Umbilical cord (tissue), 2 donors: ENCODE measurements around the gene EXOSC5. TPM values are rescaled to one million over a fixed set of nuclear protein-coding genes. Genes with fewer than 3 reads are reported as not detected.
"Not testable (repeated sequence)": the region's sequence is repeated elsewhere in the genome, so short reads cannot be mapped to it uniquely, and the experiment has no call there.

Experiments used
- DNase-seq: peaks from one replicate; pipeline ENCODE4 v3.0.0-alpha.2; 2015; ENCODE audit warnings: low spot score
- total RNA-seq: library from RNA; depleted of rRNA; stranded (reverse); fragments of >200 nt; gene quantifications from one replicate; pipeline ENCODE4 v1.2.3, GENCODE V29; 2014; ENCODE audit warnings: low replicate concordance; ENCODE audit not compliant: insufficient read depth

EXOSC5 gene
- total RNA-seq, 1 donor from 2014 or later: 15.9 TPM

DNA sequence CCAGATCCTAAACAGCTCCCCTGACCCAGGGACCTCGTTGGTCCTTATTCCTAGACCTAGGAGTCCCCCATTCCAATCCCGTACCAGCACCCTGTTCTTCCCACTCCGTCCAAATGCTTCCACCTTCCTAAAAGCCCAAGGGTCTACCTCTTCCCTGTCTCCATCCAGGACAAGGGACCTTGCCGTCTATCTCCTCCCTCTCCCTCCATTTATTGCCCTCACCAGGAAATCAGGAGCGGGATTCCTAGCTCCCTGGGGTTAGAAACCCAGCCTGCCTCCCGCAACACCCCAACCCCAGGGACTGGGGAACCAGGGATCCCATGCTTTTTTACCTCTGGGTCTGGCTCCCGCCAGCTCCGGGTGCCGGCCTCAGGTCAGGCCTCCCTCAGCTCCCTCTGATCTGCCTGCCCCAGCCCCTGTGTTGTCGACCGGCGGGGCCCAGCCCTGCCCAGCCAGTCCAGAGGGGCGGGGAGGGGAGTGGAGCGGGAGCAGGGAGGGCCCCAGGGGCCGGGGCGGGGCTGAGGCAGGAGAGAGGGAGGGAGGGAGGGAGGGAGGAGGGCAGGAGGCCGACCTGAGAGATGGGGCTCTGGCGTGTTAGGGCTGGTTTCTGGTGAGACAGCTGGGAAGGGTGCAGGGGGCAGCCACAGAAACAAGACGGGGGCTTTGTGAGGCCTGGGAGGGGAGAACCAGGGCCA, 29.9 kb upstream of the EXOSC5 start, which contains the start of gene B3GNT8:
Gene B3GNT8, minus strand, starts transcription at position 423 of the 695 bp plus-strand sequence. CDS start 596 bp downstream, outside the sequence.
- DNase-seq: peak; percentile 93

GRCh38 chr19:41426116-41426841, 29.1 kb upstream of the EXOSC5 start:
- no peak for DNase-seq

DNA sequence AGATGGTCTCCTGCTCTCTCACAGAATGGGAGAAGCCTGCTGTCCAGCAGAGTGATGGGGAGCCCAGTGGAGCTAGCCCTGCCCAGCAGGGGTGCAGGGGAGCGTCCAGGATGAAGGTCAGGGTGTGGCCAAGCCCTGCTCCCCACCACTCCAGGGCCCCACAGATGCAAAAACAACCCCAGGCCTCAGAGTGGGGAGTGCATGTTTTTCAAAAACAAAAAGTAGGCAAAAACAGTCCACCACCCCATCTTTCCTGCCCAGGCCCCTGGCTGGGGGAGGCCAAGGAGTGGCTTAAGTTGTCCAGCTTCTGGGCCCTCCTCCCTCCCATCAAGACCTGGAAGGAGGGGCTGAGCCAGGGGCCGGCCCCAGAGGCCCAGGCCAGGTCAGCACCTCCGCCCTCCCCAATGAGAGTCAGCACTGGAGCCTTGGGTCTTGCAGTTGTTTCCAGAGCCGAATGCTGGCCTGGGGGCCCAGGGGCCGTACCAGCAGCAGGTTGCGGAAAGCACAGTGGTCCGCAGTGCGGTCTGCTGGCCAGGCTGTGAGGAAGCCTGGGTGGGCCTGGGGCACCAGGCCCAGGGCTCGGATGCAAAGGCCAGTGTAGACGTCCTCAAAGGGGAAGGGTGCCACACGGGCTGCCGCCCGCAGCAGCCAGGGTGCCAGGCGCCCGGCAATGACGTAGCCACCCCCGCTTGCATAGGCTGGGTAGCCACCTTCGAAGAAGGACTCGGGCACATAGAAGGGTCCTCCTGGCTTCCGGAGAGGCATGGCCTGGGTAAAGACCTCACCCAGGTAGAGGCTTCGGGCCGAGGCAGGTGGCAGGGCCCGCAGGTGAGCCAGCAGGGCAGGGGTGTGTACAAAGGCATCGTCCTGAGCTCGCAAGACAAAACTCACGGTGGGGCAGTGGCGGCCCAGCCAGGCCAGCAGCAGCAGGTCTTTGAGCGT, 28.3 kb upstream of the EXOSC5 start:
- DNase-seq: no peak

GRCh38 chr19:41424335-41425173, 27.4 kb upstream of the EXOSC5 start:
- no peak for DNase-seq

GRCh38 chr19:41422955-41423354, 25.8 kb upstream of the EXOSC5 start:
- DNase-seq: no peak

GRCh38 chr19:41422456-41422855, 25.3 kb upstream of the EXOSC5 start:
- DNase-seq: no peak

DNA sequence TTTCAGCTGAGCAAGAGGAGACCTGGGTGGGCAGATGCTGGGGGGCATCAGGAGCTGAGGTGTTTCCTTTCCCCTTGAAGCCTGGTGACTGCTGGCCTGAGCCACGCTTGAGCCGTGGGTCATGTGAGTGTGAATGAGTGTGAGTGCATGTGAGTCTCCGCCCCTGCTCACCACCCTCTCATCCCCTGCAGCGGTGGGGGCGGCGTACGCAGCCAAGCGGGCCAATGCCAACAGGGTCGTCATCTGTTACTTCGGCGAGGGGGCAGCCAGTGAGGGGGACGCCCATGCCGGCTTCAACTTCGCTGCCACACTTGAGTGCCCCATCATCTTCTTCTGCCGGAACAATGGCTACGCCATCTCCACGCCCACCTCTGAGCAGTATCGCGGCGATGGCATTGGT, 24.8 kb upstream of the EXOSC5 start:
- DNase-seq: no peak

GRCh38 chr19:41421314-41421713, 24.2 kb upstream of the EXOSC5 start:
- no peak for DNase-seq

GRCh38 chr19:41420101-41420880, 23.1 kb upstream of the EXOSC5 start:
- no peak for DNase-seq

DNA sequence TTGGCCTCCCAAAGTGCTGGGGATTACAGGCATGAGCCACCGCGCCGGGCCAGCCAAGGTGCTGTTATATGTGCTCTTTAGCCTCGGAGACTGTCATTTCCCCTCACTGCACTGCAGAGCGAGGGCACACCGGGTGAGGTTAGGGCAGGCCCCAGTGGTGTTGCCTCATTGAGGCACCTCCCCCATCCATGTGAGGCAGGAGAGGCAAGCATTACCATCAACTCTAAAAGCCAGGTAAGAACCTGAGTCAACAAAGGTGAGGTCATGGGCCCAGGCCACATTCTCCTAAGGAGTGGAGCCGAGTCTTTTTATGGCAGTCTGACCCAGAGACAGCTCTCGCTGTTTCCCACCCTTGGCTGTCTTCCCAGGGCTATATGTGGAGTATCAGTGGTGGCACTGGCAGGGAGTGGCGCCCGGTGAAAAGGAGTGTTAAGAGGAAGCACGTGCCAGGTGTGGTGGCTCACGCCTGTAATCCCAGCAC, 19.1 kb upstream of the EXOSC5 start:
- no peak for DNase-seq

- DNase-seq: no peak
These were observed 18.0 kb upstream of the EXOSC5 start for GRCh38 chr19:41415154-41415571.

DNA sequence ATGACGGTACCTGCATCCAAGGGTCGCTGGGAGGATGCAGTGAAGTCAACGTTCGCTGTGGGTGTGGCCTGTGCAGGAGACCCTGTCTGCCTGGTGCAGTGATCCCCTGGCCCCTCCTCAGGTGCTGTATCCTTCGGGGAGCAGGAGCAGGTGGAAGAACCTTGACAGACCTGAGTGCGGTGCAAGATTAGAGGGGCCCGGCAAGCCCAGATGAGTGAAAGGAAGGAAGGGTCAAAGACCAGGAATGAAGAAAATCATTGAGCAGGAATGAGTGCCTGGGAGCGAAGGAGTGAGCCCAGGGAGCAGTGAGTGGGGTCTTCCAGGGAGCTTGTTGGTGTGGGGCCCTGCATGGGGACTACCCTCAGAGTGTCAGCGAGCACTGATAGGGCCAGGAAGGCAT, 17.3 kb upstream of the EXOSC5 start:
- DNase-seq: no peak

- no peak for DNase-seq
These were observed 16.8 kb upstream of the EXOSC5 start for GRCh38 chr19:41413947-41414346.

DNA sequence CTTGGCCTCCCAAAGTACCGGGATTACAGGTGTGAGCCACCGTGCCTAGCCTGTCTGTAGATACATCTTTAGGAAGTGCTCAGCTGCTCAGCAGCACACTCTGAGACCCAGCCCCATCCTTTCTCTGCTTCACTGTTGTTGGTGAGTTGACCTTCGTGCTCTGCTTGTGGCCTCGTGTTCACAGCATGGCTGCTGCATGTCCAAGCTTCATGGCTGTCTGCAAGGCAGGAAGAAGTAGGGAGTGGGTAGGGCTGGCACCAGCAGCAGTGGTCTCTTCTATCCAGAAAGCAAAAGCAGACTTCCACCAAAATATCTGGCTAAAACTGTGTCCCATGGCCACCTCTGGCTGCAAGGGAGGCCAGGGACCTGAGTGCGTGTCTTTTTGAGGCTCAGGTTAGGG, 15.8 kb upstream of the EXOSC5 start:
- DNase-seq: no peak

GRCh38 chr19:41411968-41412265, 14.8 kb upstream of the EXOSC5 start:
- DNase-seq: no peak

- DNase-seq: no peak
These were observed 14.2 kb upstream of the EXOSC5 start for GRCh38 chr19:41411100-41411967.

GRCh38 chr19:41410336-41411054, 13.3 kb upstream of the EXOSC5 start:
- DNase-seq: no peak

- DNase-seq: no peak
These were observed 12.1 kb upstream of the EXOSC5 start for GRCh38 chr19:41409288-41409687.

DNA sequence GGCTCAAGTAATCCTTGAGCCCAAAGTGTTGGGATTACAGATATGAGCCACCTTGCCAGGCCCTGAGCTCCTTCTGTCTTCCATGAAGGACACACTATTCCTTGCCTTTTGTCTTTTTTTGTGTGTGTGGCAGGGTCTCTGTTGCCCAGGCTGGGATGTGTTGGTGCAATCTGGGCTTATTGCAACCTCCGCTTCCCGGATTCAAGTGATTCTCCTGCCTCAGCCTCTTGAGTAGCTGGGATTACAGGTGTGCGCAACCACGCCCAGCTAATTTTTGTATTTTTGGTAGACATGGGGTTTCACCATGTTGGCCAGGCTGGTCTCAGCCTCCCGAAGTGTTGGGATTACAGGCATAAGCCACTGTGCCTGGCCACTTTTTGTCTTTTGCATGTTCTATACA, 11.7 kb upstream of the EXOSC5 start:
- DNase-seq: not testable (repeated sequence)
